Breast epithelium (tissue), 3 donors: ENCODE results near the gene IGFBP1.

Source experiments
- CTCF ChIP-seq, 3 donors: fragments of 450-650 bp; IDR thresholded peaks; one replicate each; pipeline ENCODE4 v1.5.1; 2016 to 2017; ENCODE audit warnings: antibody characterized with exemption in 3 of 3, mild to moderate bottlenecking in 3 of 3, moderate library complexity in 3 of 3
- POLR2AphosphoS5 ChIP-seq, 3 donors: sonication (generic); formaldehyde crosslinking; IDR thresholded peaks; one replicate each; pipeline ENCODE4 v1.6.1; 2017; ENCODE audit warnings: antibody characterized with exemption in 3 of 3

DNA sequence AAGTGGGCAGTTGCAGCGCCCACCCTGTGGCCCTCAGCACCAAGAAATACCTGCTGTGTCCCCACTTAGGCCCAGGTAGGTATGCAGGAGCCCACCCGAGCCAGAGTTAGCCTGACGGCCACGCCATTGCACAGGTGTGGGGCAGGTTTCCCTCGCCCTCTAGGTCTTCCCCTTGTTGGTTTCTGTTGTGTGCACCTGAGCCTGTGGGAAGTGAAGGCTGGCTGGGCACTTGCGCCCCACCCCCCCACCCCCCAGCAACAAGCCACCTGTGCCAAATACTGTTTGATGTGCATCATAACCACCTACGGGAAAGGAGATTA lies 15.3 kb upstream of the IGFBP1 start, which contains the start of gene CCDC201:
- TF ChIP-seq CTCF (IDR thresholded peaks at IDR 0.05) (no peak), POLR2AphosphoS5 (IDR thresholded peaks at IDR 0.05) (no peak)
